Activated T-helper 17 cell treated with anti-CD3 and anti-CD28 coated beads, Interleukin-2, amount 50 U/mL, for 72 hours (primary cell): ENCODE measurements around the gene DSG2. TPM values are rescaled to one million over a fixed set of nuclear protein-coding genes. Genes with fewer than 3 reads are reported as not detected.
A peak's percentile ranks its signal among the peaks of the same experiment; 100 is the strongest.

ENCODE experiments used
- ATAC-seq: fragments of 150-1000 bp; cut with Tn5 transposase; replicated peaks from 2 replicates; pipeline ENCODE4 v1.10.0; 2021; ENCODE audit warnings: mild to moderate bottlenecking, moderate library complexity
- H3K27ac Mint-ChIP-seq: one replicate; pipeline ENCODE4 v1.8.0; 2022; ENCODE audit warnings: mixed read lengths
- H3K27me3 Mint-ChIP-seq: one replicate; pipeline ENCODE4 v1.8.0; 2022; ENCODE audit warnings: mixed read lengths
- H3K36me3 Mint-ChIP-seq: one replicate; pipeline ENCODE4 v1.8.0; 2022; ENCODE audit warnings: low read depth, mild to moderate bottlenecking, mixed read lengths
- H3K4me1 Mint-ChIP-seq: one replicate; pipeline ENCODE4 v1.8.0; 2022; ENCODE audit warnings: mixed read lengths
- H3K4me3 Mint-ChIP-seq: one replicate; pipeline ENCODE4 v1.8.0; 2022; ENCODE audit warnings: mild to moderate bottlenecking, mixed read lengths
- H3K9me3 Mint-ChIP-seq: one replicate; pipeline ENCODE4 v1.8.0; 2022; ENCODE audit warnings: mixed read lengths
- total RNA-seq, 2 donors: library from RNA; stranded (reverse); gene quantifications; one replicate each; pipeline ENCODE4 v1.2.3, GENCODE V29; 2022

DSG2 gene
- total RNA-seq, 2 donors from 2014 or later: 0.09 to 0.11 TPM

DNA sequence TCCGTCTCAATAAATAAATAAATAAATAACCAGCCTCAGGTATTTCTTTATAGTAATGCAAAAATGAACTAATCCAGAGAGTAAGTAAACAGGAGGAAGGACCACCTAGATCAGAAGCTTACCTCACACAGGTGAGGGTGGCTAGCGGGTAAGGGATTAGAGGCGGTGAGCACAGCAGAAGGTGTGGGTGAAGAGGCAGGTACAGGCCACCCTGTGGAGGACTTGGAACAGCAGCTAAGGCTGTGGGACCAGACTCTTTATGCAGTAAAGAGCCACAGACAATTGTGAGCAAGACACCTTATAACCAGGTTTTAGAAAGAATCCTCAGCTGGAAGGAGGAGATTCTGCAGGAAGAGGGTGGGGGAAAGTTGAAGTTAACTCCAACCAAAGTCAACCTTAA lies 59.5 kb downstream of the DSG2 start:
- Mint-ChIP-seq H3K4me3 (no peak overlapping the region), H3K27me3 (peaks cover 14% of the 10 kb centered on the region), H3K27ac (no peak overlapping the region), H3K36me3 (no peaks in the 10 kb centered on the region), H3K4me1 (no peaks in the 10 kb centered on the region), H3K9me3 (no peaks in the 10 kb centered on the region)
- ATAC-seq: peak; percentile 29

DNA sequence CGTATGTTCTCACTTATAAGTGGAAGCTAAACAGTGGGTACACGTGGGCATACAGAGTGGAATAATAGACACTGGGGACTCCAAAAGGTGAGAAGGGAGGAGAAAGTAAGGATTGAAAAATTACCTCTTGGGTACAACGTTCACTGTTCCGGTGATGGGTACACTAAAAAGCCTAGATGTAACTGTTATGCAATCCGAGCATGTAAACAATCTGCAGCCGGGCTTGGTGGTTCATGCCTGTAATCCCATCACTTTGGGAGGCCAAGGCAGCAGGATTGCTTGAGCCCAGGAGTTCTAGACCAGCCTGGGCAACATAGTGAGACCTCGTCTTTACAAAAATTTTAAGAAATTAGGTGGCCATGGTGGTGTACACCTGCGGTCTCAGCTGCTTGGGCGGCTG lies 60.6 kb downstream of the DSG2 start:
- Mint-ChIP-seq H3K4me1 (no peaks in the 10 kb centered on the region), H3K36me3 (no peaks in the 10 kb centered on the region), H3K4me3 (no peak overlapping the region), H3K27me3 (peaks cover 14% of the 10 kb centered on the region), H3K9me3 (no peaks in the 10 kb centered on the region), H3K27ac (no peak overlapping the region)
- no peak for ATAC-seq

GRCh38 chr18:31562726-31563125 lies 64.7 kb downstream of the DSG2 start:
- H3K4me1 Mint-ChIP-seq: no peaks in the 10 kb centered on the region
- H3K27ac Mint-ChIP-seq: no peak overlapping the region
- H3K9me3 Mint-ChIP-seq: no peaks in the 10 kb centered on the region
- no peak overlapping the region for H3K4me3 Mint-ChIP-seq
- H3K36me3 Mint-ChIP-seq: no peaks in the 10 kb centered on the region
- H3K27me3 Mint-ChIP-seq: peaks cover 10% of the 10 kb centered on the region
- no peak for ATAC-seq

GRCh38 chr18:31563778-31564177 lies 65.8 kb downstream of the DSG2 start:
- Mint-ChIP-seq H3K4me1 (no peaks in the 10 kb centered on the region), H3K27me3 (peaks cover 10% of the 10 kb centered on the region), H3K36me3 (no peaks in the 10 kb centered on the region), H3K4me3 (no peak overlapping the region), H3K9me3 (no peaks in the 10 kb centered on the region), H3K27ac (no peak overlapping the region)
- no peak for ATAC-seq

- Mint-ChIP-seq H3K27ac (no peak overlapping the region), H3K4me1 (no peaks in the 10 kb centered on the region), H3K27me3 (peaks cover 10% of the 10 kb centered on the region), H3K9me3 (no peaks in the 10 kb centered on the region), H3K36me3 (no peaks in the 10 kb centered on the region), H3K4me3 (no peak overlapping the region)
- no peak for ATAC-seq
These were observed 67.4 kb downstream of the DSG2 start for GRCh38 chr18:31565345-31565744.

DNA sequence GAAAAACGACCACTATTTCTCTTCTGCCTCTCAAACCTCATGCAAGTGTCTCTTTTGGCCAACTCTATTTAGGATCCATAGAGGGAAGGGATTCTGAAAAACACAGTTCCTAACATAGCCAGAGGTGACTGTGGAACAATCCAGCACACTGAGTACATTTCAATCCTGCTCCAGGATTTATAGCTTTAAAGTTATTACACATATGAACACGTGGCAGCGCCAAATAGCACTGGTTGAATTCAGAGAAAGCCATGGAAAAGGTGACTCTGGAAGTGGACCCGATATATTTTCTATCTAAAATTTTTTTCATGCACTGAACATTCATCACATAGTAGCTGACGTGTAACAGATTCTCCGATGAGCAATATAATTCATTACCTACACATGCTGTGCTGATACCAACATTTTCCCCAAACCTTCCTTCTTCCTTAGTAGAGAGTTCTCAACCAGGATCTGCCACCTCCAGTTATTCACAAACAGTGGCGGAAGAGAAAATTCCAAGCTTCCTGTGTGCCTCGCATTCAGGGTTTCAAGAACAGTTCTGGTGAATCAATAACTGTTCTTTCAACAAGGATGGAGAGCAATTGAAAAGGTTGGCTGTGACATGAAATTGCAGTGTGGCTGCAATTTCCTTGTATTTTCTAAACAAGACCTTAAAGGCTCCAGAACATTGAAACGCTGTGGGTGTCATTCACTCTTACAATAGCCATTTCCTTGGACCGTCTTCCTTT lies 68.0 kb downstream of the DSG2 start:
- Mint-ChIP-seq H3K36me3 (no peaks in the 10 kb centered on the region), H3K4me1 (no peaks in the 10 kb centered on the region), H3K27me3 (peaks cover 6% of the 10 kb centered on the region), H3K4me3 (no peak overlapping the region), H3K27ac (no peak overlapping the region), H3K9me3 (no peaks in the 10 kb centered on the region)
- ATAC-seq: no peak

DNA sequence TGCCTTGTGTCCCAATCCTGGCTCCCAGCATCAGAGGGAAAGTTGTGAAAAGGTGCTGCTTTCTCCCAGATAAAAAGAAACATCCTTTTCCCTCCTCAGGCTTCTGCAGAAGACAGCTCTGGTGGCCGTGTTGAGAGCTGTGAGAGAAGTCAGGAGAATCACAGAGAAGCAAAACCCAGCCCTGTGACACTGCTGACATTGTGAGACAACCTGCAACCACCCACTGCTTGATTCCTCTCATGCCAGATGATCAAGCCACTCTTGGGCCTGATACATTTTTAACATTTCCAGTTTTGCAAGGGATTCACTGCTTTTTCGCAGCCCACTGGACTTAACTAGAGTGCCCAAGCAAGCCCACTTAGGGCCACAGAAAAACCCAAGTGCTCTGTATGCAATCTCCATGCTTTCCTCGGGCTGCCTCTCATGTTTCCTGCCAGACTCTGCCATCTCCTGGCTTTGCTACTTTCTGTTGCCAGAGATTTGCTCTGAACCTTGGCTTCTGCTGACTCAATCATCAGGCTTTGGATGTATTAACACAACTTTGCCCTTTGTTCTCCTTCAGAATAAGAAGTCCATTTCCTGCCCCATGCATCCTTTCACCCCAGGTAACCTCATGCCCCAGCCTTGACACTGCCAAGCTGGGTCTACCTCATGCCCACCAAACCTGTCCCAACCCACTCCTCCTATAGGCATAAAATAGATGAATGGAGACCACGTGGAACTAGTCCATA lies 68.8 kb downstream of the DSG2 start:
- Mint-ChIP-seq H3K4me1 (no peaks in the 10 kb centered on the region), H3K27ac (no peak overlapping the region), H3K36me3 (no peaks in the 10 kb centered on the region), H3K9me3 (no peaks in the 10 kb centered on the region), H3K4me3 (no peak overlapping the region), H3K27me3 (peaks cover 3% of the 10 kb centered on the region)
- no peak for ATAC-seq

DNA sequence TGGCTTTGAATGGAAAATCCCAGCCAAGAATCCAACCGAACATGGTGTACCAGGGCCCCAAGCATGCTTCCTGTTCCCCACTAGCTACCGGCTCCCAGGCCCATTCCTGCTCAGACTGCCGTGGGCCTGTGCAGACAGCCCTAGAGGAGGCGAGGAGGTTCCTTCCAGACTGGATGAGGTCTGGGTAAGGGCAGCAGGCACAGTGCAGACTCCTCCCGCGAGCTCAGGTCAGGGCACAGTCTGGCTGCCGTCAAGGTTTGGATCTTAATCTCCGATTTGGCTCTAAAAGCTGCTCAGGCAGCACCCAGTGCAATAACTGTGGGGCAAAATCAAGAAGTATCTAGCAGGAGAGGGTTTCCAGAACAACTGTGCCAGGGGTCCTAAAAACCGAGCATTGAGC lies 74.4 kb downstream of the DSG2 start:
- H3K4me3 Mint-ChIP-seq: no peak overlapping the region
- no peaks in the 10 kb centered on the region for H3K9me3 Mint-ChIP-seq
- no peak for ATAC-seq
- no peak overlapping the region for H3K27ac Mint-ChIP-seq
- no peaks in the 10 kb centered on the region for H3K36me3 Mint-ChIP-seq
- H3K4me1 Mint-ChIP-seq: no peaks in the 10 kb centered on the region
- H3K27me3 Mint-ChIP-seq: no peaks in the 10 kb centered on the region

- Mint-ChIP-seq H3K36me3 (no peaks in the 10 kb centered on the region), H3K27me3 (no peaks in the 10 kb centered on the region), H3K27ac (no peak overlapping the region), H3K4me3 (no peak overlapping the region), H3K9me3 (no peaks in the 10 kb centered on the region), H3K4me1 (no peaks in the 10 kb centered on the region)
- ATAC-seq: no peak
These were observed 75.1 kb downstream of the DSG2 start for GRCh38 chr18:31573051-31573450.

- no peak overlapping the region for H3K4me3 Mint-ChIP-seq
- ATAC-seq: no peak
- no peaks in the 10 kb centered on the region for H3K27me3 Mint-ChIP-seq
- H3K4me1 Mint-ChIP-seq: no peaks in the 10 kb centered on the region
- no peaks in the 10 kb centered on the region for H3K9me3 Mint-ChIP-seq
- no peak overlapping the region for H3K27ac Mint-ChIP-seq
- no peaks in the 10 kb centered on the region for H3K36me3 Mint-ChIP-seq
These were observed 76.4 kb downstream of the DSG2 start for GRCh38 chr18:31574359-31574758.

GRCh38 chr18:31575515-31576257 lies 77.7 kb downstream of the DSG2 start:
- Mint-ChIP-seq H3K27ac (no peak overlapping the region), H3K27me3 (no peaks in the 10 kb centered on the region)

GRCh38 chr18:31576670-31577069 lies 78.7 kb downstream of the DSG2 start:
- no peak overlapping the region for H3K4me3 Mint-ChIP-seq
- no peak overlapping the region for H3K27ac Mint-ChIP-seq
- no peaks in the 10 kb centered on the region for H3K36me3 Mint-ChIP-seq
- no peaks in the 10 kb centered on the region for H3K27me3 Mint-ChIP-seq
- no peaks in the 10 kb centered on the region for H3K9me3 Mint-ChIP-seq
- H3K4me1 Mint-ChIP-seq: no peaks in the 10 kb centered on the region
- no peak for ATAC-seq

More at GRCh38 chr18:31575515-31576257, 77.7 kb downstream of the DSG2 start:
- H3K9me3 Mint-ChIP-seq: no peaks in the 10 kb centered on the region
- no peaks in the 10 kb centered on the region for H3K4me1 Mint-ChIP-seq
- no peak for ATAC-seq
- no peak overlapping the region for H3K4me3 Mint-ChIP-seq
- no peaks in the 10 kb centered on the region for H3K36me3 Mint-ChIP-seq

GRCh38 chr18:31577195-31577594 lies 79.2 kb downstream of the DSG2 start:
- Mint-ChIP-seq H3K27me3 (no peaks in the 10 kb centered on the region), H3K4me1 (no peaks in the 10 kb centered on the region), H3K9me3 (no peaks in the 10 kb centered on the region), H3K36me3 (no peaks in the 10 kb centered on the region), H3K4me3 (no peak overlapping the region), H3K27ac (no peak overlapping the region)
- no peak for ATAC-seq

DNA sequence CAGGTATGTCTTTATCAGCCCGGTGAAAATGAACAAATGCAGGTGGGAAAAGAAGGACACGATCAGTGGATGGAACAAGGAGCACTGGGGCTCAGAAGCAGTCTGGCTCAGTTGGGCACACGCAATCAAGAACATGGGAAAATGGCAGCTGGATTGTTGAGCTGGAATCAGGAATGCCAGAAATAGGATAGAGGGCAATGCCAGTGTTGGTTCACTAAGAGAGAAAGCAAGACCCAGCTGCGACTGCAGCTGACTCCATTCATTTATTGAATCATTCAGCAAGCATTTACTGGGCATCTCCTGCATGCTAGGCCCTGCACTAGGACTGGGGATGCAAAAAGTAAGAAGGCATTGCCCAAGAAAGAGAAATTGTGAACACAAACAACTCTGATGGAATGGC lies 80.1 kb downstream of the DSG2 start:
- no peak for ATAC-seq
- no peaks in the 10 kb centered on the region for H3K27me3 Mint-ChIP-seq
- no peaks in the 10 kb centered on the region for H3K4me1 Mint-ChIP-seq
- no peak overlapping the region for H3K4me3 Mint-ChIP-seq
- H3K9me3 Mint-ChIP-seq: no peaks in the 10 kb centered on the region
- H3K27ac Mint-ChIP-seq: no peak overlapping the region
- no peaks in the 10 kb centered on the region for H3K36me3 Mint-ChIP-seq

GRCh38 chr18:31579375-31579774 lies 81.4 kb downstream of the DSG2 start:
- H3K27me3 Mint-ChIP-seq: no peaks in the 10 kb centered on the region

More at GRCh38 chr18:31579375-31579774, 81.4 kb downstream of the DSG2 start:
- H3K9me3 Mint-ChIP-seq: no peaks in the 10 kb centered on the region
- H3K4me3 Mint-ChIP-seq: no peak overlapping the region
- no peak for ATAC-seq
- no peaks in the 10 kb centered on the region for H3K4me1 Mint-ChIP-seq
- no peak overlapping the region for H3K27ac Mint-ChIP-seq
- no peaks in the 10 kb centered on the region for H3K36me3 Mint-ChIP-seq
